Kidney capillary endothelial cell (primary cell): Measurements from ENCODE around the gene FIGLA.

Experiments used
- DNase-seq: peaks from one replicate; pipeline ENCODE4 v3.0.0-alpha.2; 2018; ENCODE audit warnings: low spot score

The FIGLA gene

DNA sequence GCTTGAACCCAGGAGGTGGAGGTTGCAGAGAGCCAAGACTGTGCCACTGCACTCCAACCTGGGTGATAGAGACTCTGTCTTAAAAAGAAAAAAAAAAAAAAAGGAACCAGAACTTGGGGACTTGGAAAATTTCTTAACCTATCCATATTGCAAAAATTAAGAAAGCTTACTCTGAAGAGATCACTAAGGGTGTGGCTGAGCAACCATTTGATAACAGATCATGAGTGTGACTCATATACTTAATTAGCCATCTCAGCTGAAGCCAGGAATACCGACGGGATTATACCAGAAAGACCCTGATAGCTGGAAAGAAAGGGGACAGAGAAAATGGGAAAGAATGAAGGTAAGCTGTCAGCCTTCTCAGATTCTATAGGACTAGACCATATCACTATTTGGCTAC is 15.3 kb downstream of the FIGLA start:
- no peak for DNase-seq

DNA sequence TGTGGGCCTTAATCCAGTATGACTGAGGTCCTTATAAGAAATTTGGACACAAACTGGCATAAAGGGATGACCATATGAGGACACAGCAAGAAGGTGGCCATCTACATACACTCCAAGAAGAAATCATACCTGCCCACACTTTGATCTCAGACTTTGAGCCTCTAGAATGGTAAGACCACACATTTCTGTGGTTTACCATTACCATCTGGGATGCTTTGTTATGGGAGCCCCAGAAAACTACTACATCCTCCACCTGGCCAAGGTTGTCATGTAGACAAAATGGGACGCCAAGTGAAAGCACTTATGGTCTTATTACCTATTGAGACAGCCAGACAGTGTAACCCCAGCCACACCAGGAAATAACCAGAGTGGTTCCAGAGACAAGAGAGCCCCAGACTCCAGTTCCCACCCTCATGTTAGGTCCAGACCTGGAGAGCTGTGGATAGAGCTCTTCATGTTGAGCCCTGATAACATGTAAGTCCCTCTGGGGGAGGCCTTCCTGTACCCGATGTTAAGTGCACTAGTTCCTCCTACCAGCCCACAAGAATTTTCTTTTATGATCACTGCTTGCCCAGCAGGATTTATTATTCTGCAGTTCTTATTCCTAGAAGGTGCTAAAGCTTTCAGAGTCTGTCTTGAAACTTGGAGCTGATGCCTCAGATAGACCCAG is 17.8 kb downstream of the FIGLA start:
- no peak for DNase-seq

DNA sequence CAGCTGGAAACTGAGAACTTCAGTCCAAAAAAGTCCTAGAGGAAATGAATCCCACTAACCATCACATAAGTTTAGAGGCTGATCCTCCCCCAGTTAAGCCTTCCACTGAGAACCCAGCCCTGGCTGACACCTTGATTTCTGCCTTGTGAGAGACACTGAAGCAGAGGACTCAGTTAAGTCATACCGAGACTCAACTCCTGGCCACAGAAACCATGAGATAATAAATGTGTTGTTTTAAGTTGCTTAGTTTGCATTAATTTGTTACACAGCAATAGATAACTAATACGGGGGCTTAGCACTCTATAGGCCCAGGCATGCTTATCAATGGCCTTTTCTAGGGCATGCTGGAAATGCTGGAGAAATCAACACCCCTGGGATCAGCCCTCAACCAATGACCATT is 19.0 kb downstream of the FIGLA start:
- no peak for DNase-seq

DNA sequence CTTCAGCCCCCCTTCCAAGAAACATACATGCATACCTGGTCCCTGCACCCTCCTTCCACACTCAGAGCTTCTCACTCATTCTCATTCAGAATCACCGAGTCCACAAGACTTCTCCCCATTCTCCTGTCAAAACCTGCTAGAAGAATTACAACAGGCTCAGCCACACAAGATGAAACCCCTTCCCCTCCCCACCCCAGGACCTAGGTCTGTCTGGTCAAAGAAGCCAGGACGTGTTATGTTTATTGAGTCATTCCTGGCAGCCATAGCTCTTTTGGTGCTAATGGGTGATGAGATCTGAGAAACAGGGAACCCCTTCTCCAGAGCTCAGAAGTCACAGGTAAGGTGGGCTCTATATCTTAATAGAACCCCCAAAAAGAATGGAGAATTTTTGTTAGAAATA is 21.0 kb downstream of the FIGLA start:
- no peak for DNase-seq

DNA sequence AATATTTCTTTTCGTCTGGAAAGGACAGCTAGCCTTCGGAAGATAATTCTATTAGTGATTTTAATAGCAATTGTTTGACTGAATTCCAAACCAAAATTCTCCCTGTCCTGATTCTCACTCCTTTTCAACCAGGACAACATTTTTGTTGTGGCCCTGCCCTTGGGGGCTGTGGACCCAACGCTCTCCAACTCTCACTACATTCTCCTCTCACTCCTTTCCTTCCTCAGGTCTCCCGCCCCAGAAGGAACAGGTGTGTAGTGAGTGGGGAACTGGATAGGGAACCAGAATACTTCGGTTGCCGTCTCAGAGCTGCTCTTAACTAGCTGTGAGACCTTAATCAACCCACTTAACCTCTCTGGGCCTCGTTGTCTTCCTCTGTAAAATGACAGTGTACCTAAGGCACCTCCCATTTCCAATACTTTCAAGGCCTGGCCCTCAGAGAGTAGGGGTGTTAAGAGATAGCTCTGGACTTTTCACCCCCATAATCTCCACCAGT is 21.8 kb downstream of the FIGLA start:
- DNase-seq, result no peak

DNA sequence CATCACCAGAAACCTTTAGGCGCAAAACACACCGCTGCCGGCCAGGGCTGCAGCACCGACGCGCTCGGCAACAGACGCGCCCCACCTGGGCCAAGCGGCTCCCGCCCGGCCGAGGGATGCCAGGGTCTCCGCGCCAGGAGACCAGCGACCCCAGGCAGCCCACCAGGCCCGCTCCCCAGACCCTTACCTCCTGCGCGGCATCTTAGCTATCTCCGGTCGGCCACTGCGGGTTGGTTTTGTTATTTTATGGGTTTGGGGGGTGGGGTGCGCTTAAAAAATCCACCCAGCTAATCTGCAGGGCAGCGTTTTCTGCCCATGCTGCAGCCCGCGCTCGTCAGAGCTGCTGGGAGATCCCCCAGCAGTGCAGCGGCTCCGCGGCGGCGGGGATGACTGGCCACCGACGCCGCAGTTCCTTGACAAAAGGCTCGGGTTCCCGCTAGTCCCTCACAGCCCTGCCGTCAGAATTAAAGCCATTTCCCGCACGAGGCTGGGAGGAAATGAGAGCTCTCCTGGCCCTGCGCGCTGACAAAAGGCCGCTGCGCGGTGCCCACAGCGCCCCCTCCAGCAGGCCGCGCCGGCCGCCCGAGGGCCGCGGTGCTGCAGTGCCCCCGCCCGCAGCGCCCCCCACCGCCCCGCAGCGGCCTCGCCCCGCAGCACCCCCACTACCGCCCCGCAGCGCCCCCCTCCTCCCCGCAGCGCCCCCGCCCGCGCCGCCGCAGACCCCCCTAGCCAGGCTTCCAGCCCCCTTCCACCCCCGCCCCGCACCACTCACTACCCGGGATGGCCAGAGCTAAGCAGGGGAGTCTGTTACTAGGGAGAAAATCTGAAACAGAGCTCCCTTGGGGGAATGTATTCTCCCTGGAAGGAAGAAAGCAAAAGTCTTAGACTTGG is 22.5 kb downstream of the FIGLA start, which contains the start of gene ADD2:
Gene ADD2 (minus strand): TSS at position 502 of the 891 bp plus-strand sequence. CDS start 61,792 bp downstream, outside the sequence.
- DNase-seq, result no peak

DNA sequence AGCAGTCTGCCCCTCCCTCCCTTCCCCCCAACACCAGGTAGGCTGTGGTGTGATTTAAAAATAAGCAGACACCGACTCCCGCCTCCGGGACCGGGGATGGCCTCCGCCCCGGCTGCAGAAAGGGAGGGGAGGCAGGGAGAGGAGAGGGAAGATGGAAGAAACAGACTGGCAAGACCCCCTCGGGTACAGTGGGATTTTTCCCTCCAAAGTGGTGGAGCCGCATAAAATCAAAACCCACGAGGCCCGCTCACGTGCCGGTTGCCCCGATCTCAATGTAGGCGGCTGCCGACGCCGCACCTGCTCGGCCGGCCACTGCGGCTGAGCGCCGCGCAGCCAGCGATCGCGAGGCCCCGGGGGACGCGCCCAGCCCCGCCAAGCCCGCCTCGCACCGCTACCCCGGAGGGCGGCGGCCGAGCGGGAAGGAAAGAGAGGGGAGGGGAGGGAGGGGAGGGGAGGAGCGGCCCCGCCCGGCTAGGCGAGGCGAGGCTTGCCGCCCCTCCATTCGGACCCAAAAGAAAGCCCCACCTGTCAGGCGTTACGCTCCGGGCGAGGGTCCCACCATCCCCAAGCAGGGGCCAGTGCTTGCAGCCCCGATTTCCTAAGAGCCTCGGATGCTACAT is 23.3 kb downstream of the FIGLA start:
- DNase-seq, result no peak

DNA sequence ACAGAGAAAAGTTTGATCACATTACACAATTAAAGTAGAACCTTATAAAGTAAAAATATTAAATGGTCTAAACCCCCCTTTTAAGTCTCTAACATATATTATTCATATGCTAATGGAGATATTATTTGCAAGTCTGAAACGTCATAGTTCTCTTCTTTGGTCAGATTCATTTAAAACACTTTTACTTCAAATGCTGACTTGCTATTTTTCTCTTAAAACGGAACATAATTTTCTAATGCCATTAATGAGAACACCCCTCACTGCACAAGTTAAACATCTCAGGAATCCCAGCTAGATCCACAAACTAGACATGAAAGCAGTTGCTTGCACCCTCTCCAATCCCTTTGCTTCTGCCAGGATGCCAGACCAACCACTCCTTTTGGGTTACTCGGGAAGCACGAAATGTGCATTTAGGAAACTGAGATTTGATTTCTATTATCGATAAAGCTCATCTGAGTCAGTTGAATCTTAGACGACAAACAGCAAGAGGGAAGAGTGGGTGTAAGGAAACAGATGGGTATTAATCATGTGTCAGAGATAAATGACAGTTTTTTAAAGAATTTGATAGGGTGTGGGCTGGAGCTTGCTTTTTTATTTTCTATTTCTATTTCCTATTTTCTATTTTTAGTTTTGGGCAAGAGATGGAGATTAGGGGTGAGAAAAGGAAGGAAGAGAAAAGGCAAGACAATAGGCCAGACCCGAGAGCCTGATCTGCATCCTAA is 23.9 kb downstream of the FIGLA start:
- DNase-seq, result no peak

DNA sequence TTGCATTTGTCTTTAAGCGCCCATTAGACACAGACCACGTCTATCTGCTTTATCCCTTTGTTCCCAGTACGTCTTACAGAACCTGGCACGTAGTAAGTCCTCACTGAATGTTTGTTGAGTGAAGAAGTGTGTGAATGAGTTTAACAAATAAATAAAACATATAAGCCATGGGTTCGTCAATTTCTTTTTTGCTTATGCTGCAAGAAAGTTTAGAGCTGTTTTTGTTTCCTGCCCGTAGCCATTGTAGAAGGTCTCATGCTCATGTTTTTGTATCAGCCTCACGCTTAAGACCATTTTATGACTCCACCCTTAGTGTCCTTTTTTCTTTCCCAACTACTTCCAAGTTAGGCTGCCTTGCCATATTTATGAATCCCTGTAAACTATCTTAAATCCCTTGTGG is 24.9 kb downstream of the FIGLA start:
- DNase-seq, result no peak

DNA sequence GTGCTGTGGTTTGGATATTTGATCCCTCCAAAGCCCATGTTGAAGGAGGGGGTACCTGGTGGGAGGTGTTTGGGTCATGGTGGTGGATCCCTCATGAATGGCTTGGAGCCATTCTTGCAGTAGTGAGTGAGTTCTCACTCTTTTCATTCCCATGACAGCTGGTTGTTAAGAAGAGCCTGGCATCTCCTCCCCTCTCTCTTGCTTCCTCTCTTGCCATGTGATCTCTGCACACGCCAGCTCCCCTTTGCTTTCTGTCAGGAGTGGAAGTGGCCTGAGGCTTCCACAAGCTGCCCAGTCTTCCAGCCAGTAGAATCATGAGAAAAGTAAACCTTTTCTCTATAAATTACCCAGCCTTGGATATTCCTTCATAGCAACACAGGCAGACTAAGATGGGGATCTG is 31.0 kb downstream of the FIGLA start:
- DNase-seq, result no peak

DNA sequence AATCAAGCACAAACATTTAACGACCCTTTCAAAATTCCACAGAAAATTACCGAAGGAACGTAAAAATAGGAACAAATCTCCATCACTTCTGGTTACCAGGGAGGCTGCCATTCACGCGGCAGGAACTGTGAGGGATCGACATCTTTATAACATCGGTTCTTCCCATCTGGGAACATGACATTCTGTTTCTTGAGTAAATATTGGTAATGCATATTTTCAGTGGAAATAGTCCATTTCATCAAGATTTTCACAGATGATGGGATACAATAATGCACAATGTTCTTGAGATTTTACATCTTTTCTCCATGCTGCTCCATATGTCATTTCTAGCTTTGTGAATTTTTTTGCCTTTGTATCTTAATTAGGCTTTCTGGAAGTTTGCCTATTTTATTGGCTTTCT is 32.5 kb downstream of the FIGLA start:
- DNase-seq, result no peak

DNA sequence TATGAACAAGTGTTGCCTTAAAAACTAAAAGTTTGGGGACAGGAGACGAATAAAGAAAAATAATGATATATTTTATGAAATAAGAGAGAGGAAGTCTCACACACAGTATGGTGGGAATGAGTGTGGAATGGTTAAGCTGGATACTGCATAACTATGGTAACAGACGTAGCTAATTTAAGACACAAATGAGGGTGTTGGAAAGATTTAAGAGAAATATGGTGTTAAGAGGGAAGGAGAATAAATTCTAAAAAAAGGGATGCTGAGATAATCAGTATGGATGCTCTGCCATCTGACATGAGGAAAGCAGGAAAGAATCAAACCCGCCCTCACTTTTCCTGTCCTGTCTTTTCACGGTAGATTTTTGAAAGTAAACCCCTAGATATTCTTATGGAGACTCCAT is 33.1 kb downstream of the FIGLA start:
- no peak for DNase-seq

DNA sequence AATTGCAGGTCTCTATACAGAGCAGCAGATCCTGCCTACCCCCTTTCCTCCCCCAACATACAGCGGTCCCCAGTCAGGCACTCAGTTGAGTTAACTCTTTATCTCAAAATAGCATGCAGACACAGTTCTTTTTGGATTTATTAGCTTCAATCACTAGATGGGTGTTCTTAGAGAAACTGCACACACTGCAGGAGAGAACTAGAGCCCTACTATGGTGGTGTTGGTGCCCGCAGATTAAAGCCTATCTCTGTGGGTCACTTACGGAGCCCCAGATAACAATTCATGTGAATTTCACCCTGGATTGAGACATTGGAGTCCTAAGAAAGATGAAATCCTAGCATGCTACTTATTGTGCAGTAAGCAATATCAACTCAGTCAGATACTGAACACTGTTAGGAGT is 34.3 kb downstream of the FIGLA start:
- no peak for DNase-seq

DNA sequence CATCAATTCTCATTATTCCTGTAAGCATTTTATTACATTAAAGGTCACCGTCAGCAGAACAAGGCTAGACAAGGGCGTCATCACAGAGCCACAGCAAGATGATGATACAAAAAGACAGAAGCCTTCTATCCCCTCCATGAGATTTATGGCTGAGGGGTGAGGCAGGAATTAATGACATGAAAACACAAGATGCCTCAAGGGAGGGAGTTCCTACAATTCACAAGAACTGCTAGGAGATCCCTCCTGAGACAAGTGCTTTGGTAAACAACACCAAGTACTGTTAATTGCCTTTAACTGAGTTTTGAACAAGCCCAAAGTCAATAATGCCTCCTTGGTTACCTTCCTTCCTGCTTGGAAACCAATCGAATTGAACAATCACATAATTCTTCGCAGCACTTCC is 36.5 kb downstream of the FIGLA start:
- DNase-seq, result no peak

DNA sequence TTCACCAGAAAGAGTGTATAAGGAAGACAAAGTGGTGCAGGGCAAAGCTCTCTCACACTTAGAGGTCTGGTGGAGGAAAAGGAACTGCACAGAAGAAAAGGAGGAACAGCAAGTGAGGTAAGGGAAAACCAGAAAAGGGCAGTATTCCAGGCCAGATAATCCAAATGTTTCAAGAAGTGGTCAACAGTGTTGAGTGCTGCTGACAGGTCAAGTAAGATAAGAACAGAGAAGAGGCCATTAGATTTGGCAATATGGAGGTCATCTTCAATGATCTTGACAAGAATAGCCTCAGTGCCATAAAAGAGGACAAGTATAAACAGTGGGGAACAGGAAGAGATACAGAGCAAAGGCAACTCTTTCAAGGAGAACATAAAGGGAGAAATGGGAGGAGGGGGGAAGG is 37.4 kb downstream of the FIGLA start:
- DNase-seq, result no peak

DNA sequence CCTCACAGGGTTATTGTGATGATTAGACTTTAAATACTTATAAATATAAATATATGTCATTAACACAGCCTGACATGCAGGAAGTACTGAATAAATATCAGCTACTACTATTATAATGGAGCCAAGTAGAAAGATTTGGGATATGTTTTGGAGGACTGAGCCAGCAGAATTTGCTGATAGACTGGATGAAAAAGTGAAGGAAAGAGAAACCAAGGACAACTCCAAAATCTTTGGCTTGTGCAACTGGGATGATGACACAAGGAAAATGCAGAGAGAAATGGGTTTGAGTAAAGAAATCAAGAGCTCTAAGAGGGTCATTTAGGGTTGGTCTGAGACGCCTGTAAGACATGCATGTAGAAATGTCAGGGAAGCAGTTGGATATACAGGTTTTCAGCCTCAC is 38.0 kb downstream of the FIGLA start:
- DNase-seq, result no peak

DNA sequence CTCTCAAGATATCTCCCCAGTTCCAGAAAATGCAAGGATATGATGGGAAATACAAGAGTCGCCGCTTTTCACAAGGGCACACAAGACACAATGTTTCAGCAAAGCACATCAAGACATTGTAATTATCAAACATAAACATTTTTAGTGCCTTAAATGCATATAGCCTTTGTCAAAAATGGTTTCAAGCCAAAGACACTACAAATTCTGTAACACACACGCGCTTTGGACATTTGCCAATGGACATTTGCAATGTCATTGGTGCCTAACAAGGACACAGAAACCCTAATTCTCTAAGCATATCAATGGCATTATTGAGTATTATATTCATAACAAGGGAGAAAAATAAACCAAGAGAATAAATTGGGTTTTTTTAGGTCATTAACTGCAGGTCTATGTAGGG is 38.6 kb downstream of the FIGLA start:
- no peak for DNase-seq

DNA sequence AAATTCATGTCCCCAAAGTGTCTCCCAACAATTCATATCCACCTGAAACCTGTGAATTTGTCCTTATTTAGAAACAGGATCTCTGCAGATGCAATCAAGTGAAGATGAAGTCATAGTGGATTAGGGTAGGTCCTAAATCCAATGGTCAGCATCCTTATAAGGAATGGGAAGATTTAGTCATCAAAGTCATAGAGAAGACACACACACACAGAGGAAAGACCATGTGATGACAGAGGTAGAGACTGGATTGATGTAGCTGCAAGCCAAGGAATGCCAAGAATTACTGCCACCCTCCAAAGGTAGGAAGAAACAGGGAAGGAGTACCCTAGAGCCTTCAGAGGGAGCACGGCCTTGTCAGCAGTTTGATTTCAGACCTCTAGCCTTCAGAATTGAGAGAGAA is 40.1 kb downstream of the FIGLA start:
- DNase-seq, result no peak

DNA sequence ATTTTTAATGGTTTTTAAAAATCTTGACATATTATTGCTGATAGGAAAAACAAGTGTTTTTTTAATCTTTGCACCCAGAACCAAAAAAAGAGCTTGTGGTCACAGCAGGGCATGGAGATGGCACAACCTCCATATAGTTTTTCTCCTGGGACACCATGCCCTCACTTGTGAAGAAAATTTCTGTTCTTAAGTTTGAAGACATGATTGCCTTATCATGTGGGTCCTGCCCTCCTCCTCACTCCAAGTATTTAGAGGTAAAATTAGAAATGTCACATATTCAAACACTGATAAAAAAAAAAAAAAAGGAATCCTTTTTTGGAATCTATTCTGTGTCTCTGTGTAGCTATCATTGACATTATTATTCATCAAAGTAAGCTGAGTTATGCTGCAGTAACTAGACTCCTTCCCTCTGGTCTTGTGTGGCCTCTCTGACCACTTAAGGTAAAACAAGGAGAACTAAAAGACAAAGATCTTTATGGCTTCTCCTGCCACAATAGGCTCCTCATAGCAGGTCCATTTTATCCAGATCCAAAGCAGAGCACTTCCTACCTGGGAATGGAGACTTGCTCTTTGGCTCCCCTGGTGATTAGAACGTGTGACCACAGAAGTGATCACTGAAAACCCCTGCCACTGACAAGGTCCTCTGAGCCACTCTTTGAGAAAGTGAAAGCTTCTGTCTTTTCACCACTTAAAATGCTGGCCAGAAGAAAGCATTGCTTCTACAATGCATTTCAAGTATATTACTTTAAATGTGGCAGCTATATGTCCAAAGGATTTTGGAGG is 42.2 kb downstream of the FIGLA start:
- no peak for DNase-seq

DNA sequence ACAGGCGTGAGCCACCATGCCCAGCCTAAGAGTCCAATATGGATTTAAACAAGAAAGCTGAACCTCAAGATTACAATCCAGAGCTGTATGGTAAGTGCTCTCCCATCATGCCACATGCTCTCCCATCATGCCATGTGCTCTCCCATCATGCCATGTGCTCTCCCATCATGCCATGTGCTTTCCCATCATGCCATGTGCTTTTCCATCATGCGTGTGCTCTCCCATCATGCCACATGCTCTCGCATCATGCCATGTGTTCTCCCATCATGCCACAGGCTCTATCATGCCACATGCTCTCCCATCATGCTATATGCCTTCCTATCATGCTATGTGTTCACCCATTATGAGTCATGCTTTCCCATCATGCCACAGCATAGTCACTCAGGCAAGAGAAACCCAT is 43.2 kb downstream of the FIGLA start:
- no peak for DNase-seq
